ENCODE data around the gene PCDHGA4. TPM values are rescaled to one million over a fixed set of nuclear protein-coding genes. Genes with fewer than 3 reads are reported as not detected.

Gene PCDHGA4
- total RNA-seq, 1 experiment from 2014 or later, result 0.69 TPM

- Histone ChIP-seq H3K27me3 (ENCODE audit: control insufficient read depth, insufficient read depth, low read length) (no peaks in the 10 kb centered on the region), H3K36me3 (ENCODE audit: control insufficient read depth, insufficient read depth, low read length) (no peaks in the 10 kb centered on the region), H3K4me3 (ENCODE audit: low read depth in 2 of 2, low read length in 2 of 2) (no peak within 1 kb of the TSS), H3K27ac (ENCODE audit: low read length) (no peak within 1 kb of the TSS), H3K4me1 (ENCODE audit: control insufficient read depth, insufficient read depth, low read length) (no peaks in the 10 kb centered on the region), H3K9me3 (ENCODE audit: control insufficient read depth, insufficient read depth, low read depth, low read length) (no peaks in the 10 kb centered on the region; the same call in 1 of the 2 replicates)
- DNase-seq (ENCODE audit: low read depth, low spot score), result no peak
- TF ChIP-seq SIN3A (IDR thresholded peaks at IDR 0.05; ENCODE audit: borderline replicate concordance, insufficient read depth, low read depth, low read length) (no peak), POLR2AphosphoS5 (IDR thresholded peaks at IDR 0.05; ENCODE audit: low read depth, low read length) (no peak), TCF7L2 (IDR thresholded peaks at IDR 0.05; ENCODE audit: low read depth, low read length) (no peak)
- TF ChIP-seq, protein P1, sequence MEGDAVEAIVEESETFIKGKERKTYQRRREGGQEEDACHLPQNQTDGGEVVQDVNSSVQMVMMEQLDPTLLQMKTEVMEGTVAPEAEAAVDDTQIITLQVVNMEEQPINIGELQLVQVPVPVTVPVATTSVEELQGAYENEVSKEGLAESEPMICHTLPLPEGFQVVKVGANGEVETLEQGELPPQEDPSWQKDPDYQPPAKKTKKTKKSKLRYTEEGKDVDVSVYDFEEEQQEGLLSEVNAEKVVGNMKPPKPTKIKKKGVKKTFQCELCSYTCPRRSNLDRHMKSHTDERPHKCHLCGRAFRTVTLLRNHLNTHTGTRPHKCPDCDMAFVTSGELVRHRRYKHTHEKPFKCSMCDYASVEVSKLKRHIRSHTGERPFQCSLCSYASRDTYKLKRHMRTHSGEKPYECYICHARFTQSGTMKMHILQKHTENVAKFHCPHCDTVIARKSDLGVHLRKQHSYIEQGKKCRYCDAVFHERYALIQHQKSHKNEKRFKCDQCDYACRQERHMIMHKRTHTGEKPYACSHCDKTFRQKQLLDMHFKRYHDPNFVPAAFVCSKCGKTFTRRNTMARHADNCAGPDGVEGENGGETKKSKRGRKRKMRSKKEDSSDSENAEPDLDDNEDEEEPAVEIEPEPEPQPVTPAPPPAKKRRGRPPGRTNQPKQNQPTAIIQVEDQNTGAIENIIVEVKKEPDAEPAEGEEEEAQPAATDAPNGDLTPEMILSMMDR (IDR thresholded peaks at IDR 0.05), result peak; percentile 38
- TF ChIP-seq, protein P2, sequence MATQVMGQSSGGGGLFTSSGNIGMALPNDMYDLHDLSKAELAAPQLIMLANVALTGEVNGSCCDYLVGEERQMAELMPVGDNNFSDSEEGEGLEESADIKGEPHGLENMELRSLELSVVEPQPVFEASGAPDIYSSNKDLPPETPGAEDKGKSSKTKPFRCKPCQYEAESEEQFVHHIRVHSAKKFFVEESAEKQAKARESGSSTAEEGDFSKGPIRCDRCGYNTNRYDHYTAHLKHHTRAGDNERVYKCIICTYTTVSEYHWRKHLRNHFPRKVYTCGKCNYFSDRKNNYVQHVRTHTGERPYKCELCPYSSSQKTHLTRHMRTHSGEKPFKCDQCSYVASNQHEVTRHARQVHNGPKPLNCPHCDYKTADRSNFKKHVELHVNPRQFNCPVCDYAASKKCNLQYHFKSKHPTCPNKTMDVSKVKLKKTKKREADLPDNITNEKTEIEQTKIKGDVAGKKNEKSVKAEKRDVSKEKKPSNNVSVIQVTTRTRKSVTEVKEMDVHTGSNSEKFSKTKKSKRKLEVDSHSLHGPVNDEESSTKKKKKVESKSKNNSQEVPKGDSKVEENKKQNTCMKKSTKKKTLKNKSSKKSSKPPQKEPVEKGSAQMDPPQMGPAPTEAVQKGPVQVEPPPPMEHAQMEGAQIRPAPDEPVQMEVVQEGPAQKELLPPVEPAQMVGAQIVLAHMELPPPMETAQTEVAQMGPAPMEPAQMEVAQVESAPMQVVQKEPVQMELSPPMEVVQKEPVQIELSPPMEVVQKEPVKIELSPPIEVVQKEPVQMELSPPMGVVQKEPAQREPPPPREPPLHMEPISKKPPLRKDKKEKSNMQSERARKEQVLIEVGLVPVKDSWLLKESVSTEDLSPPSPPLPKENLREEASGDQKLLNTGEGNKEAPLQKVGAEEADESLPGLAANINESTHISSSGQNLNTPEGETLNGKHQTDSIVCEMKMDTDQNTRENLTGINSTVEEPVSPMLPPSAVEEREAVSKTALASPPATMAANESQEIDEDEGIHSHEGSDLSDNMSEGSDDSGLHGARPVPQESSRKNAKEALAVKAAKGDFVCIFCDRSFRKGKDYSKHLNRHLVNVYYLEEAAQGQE (IDR thresholded peaks at IDR 0.05; ENCODE audit: insufficient read depth in 1 of 2, low read depth in 2 of 2, low read length in 1 of 2), result no peak
- POLR2A ChIA-PET, result interaction anchor here (0.5 to 1.0 kb wide), 2 partner anchors 13 to 22 kb away, joined by 3 to 9 read pairs; partner anchors contain the start of gene PCDHGA1
- no TSS peak for BruUV-seq (replicated peaks)
- ATAC-seq, result no peak
- intact Hi-C loops (cut with micrococcal nuclease; ENCODE audit: unreplicated experiment), result no loop called here
- in situ Hi-C loops (cut with HindIII; ENCODE audit: low pct_unique_long_range_greater_than_20kb, low sequenced_read_pairs), result loop anchor here (25.0 kb wide), 1 partner anchor 156 kb away; the partner anchor contains the start of genes PCDHB10, PCDHB11, PCDHB16 and PCDHB8
- CTCF ChIA-PET, result interaction anchor here (0.7 kb wide), 1 partner anchor 288 kb away, joined by 3 read pairs; no protein-coding TSS in a partner anchor
Observed at GRCh38 chr5:141343242-141343952, 11.4 kb upstream of the PCDHGA4 start, which contains the start of gene PCDHGA3. TSS of gene PCDHGA3 (plus strand) at chr5:141343829. CDS start at chr5:141344034, 205 bp downstream.

GRCh38 chr5:141343953-141344463, 10.8 kb upstream of the PCDHGA4 start:
- BruUV-seq (replicated peaks), result no TSS peak
- H3K27me3 ChIP-seq (ENCODE audit: control insufficient read depth, insufficient read depth, low read length), result no peaks in the 10 kb centered on the region; the same call in 1 of the 2 replicates
- H3K4me1 ChIP-seq (ENCODE audit: control insufficient read depth, insufficient read depth, low read length), result no peaks in the 10 kb centered on the region
- no peaks in the 10 kb centered on the region for H3K36me3 ChIP-seq (ENCODE audit: control insufficient read depth, insufficient read depth, low read length)
- TF ChIP-seq, protein P1 (IDR thresholded peaks at IDR 0.05), result no peak
- no peak for TF ChIP-seq POLR2AphosphoS5 (IDR thresholded peaks at IDR 0.05; ENCODE audit: low read depth, low read length)
- TF ChIP-seq, protein P2 (IDR thresholded peaks at IDR 0.05; ENCODE audit: insufficient read depth in 1 of 2, low read depth in 2 of 2, low read length in 1 of 2), result no peak
- TF ChIP-seq TCF7L2 (IDR thresholded peaks at IDR 0.05; ENCODE audit: low read depth, low read length), result no peak
- TF ChIP-seq SIN3A (IDR thresholded peaks at IDR 0.05; ENCODE audit: borderline replicate concordance, insufficient read depth, low read depth, low read length), result no peak
- in situ Hi-C loops (cut with HindIII; ENCODE audit: low pct_unique_long_range_greater_than_20kb, low sequenced_read_pairs) (loop anchor here (25.0 kb wide), 1 partner anchor 157 kb away; the partner anchor contains the start of genes PCDHB10, PCDHB11, PCDHB16 and PCDHB8), intact Hi-C loops (cut with micrococcal nuclease; ENCODE audit: unreplicated experiment) (no loop called here)
- H3K4me3 ChIP-seq (ENCODE audit: low read depth in 2 of 2, low read length in 2 of 2), result no peak overlapping the region
- H3K27ac ChIP-seq (ENCODE audit: low read length), result no peak overlapping the region
- ChIA-PET POLR2A (interaction anchor here (0.5 to 0.7 kb wide), 2 partner anchors 9 to 13 kb away, joined by 3 to 9 read pairs; partner anchors contain the start of gene PCDHGA1), CTCF (interaction anchor here (0.7 kb wide), 1 partner anchor 287 kb away, joined by 3 read pairs; no protein-coding TSS in a partner anchor)
- no peaks in the 10 kb centered on the region; the same call in 1 of the 2 replicates for H3K9me3 ChIP-seq (ENCODE audit: control insufficient read depth, insufficient read depth, low read depth, low read length)
- DNase-seq (ENCODE audit: low read depth, low spot score) (no peak), ATAC-seq (no peak)

All from Panc1 (cell line).